GM10266 (cell line): ENCODE data around the gene HHLA2.

Source experiments
- DNase-seq: peaks from one replicate; pipeline ENCODE4 v3.0.0; 2012; ENCODE audit errors: extremely low spot score
- TF ChIP-seq, protein P1 (sequence below): IDR thresholded peaks from 2 replicates; pipeline ENCODE4 v1.5.1; 2012; ENCODE audit warnings: mild to moderate bottlenecking, low read depth; ENCODE audit not compliant: control insufficient read depth, insufficient read depth; ENCODE audit errors: missing control alignments

The HHLA2 gene

DNA sequence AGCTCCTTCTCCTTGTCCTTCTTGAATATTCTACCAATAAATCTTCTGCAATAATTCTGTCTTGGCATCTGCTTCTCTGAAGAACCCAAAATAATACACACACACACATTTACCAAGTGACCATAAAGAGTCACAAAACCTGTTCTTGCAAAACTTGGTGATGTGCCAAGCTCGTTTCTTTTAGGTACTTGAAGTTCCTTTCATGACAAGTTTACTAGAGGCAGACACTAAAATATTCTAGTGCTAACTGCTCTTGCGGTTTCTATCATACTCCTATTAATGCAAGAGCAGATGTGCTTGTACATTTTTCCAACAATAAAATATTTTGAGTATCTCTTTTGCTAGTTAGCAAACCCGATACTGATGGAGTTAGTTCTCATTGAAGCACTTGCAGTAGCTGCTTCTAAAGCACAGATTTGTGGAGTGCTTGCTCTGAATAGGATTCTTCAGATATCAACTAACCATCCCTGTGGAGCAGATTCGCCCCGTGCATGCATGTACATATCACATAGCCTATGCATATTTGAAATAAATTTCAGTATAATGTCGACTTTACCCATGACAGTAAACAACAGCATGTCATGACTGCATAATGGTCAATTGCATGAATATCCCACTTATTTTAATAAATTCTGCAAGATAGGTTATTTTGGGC, 23.2 kb downstream of the HHLA2 start:
- no peak for DNase-seq
- TF ChIP-seq, protein P1, sequence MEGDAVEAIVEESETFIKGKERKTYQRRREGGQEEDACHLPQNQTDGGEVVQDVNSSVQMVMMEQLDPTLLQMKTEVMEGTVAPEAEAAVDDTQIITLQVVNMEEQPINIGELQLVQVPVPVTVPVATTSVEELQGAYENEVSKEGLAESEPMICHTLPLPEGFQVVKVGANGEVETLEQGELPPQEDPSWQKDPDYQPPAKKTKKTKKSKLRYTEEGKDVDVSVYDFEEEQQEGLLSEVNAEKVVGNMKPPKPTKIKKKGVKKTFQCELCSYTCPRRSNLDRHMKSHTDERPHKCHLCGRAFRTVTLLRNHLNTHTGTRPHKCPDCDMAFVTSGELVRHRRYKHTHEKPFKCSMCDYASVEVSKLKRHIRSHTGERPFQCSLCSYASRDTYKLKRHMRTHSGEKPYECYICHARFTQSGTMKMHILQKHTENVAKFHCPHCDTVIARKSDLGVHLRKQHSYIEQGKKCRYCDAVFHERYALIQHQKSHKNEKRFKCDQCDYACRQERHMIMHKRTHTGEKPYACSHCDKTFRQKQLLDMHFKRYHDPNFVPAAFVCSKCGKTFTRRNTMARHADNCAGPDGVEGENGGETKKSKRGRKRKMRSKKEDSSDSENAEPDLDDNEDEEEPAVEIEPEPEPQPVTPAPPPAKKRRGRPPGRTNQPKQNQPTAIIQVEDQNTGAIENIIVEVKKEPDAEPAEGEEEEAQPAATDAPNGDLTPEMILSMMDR, result no peak

- TF ChIP-seq, protein P1, result no peak
- DNase-seq, result no peak
Measured at GRCh38 chr3:108320746-108321350, 24.5 kb downstream of the HHLA2 start.

GRCh38 chr3:108322352-108322751, 26.0 kb downstream of the HHLA2 start:
- TF ChIP-seq, protein P1, result no peak
- no peak for DNase-seq

GRCh38 chr3:108324177-108324576, 27.8 kb downstream of the HHLA2 start:
- TF ChIP-seq, protein P1, result no peak
- DNase-seq, result no peak

DNA sequence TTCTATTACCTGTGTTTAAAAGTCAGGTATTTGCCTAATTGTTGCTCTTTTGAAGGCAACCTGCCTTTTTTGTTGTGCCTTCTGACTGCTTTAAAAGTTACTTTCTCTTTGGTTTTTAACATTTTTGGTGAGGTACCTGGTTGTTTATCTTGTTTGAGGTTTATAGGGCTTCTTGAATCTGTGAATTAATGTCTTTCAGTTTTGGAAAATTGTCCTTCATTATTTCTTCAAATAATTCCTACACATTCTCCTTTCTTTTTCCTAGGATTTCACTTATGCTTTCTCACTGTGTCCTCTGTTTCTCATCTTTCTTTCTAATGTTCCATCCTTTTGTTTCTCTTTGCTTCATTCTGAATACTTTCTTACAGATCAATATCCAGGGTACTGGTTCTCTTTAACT, 30.8 kb downstream of the HHLA2 start:
- no peak for DNase-seq
- TF ChIP-seq, protein P1, result no peak

GRCh38 chr3:108328821-108329486, 32.6 kb downstream of the HHLA2 start:
- no peak for DNase-seq
- TF ChIP-seq, protein P1, result no peak

GRCh38 chr3:108329508-108329907, 33.2 kb downstream of the HHLA2 start:
- TF ChIP-seq, protein P1, result no peak
- DNase-seq, result no peak
